CD4-positive, alpha-beta T cell treated with Interferon gamma for 1 hour (primary cell): Measurements from ENCODE around the gene PDCD5.
A peak's percentile ranks its signal among the peaks of the same experiment; 100 is the strongest.
"Not testable (repeated sequence)": the region's sequence is repeated elsewhere in the genome, so short reads cannot be mapped to it uniquely, and the experiment has no call there.

Experiments
- DNase-seq: peaks from one replicate; pipeline ENCODE4 v3.0.0-alpha.2; 2020

PDCD5 gene

DNA sequence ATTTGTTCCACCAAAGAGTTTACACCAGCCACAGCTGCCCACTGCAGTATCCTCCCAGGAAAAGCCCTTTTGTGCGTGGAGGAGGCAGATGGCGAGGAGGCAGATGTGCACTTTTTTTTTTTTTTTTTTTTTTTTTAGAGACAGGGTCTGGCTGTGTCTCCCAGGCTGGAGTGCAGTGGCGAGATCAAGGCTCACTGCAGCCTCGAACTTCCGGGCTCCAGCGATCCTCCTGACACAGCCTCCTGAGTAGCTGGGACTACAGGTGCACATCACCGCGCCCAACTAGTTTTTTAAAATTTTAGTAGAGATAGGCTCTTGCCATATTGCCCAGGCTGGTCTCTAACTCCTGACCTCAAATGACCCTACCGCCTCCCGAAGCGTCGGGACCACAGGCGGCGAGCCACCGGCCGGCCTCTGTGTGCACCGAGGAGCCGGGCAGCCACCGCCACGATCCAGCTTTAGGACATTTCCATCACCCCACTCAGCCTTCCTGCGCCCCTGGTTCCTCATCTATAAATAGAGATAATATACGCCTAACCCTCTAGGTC is 563 bp upstream of the PDCD5 start:
- DNase-seq: no peak

GRCh38 chr19:32581705-32582179 is 752 bp downstream of the PDCD5 start:
- no peak for DNase-seq

GRCh38 chr19:32587747-32588504 is 6.9 kb downstream of the PDCD5 start:
- not testable (repeated sequence) for DNase-seq

- DNase-seq: no peak
These were observed 13.0 kb downstream of the PDCD5 start for GRCh38 chr19:32594021-32594420.

DNA sequence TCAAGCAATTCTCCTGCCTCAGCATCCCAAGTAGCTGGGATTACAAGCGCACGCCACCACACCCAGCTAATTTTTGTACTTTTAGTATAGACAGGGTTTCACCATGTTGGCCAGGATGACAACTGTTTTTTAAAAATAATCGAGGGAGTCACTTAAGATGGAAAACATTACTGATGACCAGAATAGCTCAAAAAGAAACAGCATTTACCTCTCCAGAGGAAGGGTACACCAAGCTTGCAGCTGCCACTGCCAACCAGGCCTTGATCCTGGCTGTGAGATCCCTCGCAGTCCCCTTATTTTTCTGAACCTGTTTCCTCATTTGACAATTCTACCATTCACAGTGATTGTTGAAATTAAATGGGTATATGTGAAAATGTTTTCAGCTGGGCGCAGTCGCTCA is 14.5 kb downstream of the PDCD5 start:
- DNase-seq: no peak

GRCh38 chr19:32598022-32598421 is 17.0 kb downstream of the PDCD5 start:
- no peak for DNase-seq

DNA sequence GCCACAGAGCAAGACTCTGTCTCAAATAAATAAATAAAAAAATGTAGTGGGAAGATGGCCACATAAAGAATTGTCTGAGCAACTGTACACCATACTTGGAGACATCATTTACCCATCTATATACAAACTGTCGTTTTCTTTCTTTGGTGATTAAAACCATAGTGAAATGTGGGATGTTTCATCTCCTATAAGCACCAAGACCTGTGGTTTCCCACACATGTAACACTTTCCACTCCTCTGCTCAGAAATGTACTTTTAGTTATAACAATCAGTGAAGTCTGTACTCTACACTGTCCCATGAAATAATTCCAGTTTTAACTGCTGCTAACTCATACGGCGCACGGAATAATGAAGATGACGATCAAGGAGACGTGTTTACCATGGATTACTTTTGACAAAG is 18.3 kb downstream of the PDCD5 start:
- DNase-seq: no peak

DNA sequence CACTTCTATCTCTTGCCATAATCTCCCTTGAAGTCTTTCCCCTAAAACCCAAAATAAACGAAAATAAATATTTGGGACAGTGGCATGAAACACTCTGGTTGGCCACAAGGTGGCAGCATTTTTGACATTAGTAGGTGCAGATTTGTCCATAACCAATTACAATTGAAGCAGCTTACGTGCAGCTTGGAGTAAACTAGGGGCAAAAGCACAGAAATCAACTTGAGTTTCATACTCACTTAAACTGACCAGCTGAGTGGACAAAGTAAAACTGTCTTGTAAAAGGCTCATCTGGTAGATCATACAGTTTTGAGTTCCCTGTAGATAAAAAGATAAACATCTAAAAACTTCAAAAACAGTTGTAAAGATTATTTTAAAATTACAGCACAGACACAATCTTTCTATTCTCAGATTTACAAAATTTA is 18.8 kb downstream of the PDCD5 start:
- peak; percentile 13 for DNase-seq

- no peak for DNase-seq
These were observed 23.0 kb downstream of the PDCD5 start for GRCh38 chr19:32603961-32604360.

- DNase-seq: no peak
These were observed 24.6 kb downstream of the PDCD5 start for GRCh38 chr19:32605544-32605943.

DNA sequence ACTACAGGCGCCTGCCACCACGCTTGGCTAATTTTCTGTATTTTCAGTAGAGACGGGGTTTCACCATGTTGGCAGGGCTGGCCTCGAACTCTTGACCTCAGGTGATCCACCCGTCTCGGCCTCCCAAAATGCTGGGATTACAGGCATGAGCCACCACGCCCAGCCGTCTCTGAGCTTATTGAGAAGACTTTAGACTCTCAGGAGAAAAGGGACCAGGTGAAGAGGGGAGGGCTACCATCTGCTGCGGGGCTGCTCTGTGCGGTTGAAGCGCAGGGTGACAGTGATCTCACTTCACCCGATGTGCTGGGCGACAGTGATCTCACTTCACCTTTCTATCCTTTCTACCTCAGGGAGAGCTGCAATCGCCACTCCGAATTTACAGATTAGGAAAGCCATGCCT is 25.3 kb downstream of the PDCD5 start:
- no peak for DNase-seq

DNA sequence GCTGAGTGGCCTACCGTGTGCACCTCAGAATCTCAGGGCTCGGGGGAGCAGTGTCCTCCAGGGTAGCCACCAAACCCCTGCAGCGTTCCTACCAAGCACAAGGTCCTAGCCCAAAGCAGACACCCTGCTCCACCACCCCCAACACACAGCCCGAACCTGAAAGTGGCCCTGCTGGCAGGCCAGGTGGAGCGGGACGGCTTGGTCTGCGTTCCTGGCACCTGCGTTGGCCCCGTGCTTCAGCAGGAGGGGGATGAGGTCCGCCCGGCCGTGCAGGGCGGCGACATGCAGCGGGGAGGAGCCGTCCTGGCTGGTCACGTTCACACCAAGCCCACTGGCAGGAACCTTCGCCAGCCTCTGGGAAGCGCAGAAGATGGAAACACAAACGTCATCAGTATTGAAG is 26.5 kb downstream of the PDCD5 start:
- no peak for DNase-seq

- no peak for DNase-seq
These were observed 30.2 kb downstream of the PDCD5 start for GRCh38 chr19:32611161-32611560.

DNA sequence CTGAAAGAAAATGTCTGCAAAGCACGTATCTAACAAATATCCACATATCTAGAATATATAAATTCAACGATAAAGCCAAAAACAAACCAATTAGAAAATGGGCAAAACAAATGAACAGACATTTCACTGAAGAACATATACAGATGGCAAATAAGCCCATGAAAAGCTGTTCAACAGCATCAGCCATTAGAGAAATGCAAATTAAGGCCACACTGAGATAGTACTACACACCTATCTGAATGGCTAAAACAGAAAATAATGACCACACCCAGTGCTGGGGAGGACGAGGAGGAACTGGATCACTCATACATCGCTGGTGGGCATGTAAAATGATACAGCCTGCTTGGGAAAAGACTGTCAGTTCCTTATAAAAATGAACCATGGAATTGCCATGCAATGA is 32.0 kb downstream of the PDCD5 start:
- DNase-seq: no peak

DNA sequence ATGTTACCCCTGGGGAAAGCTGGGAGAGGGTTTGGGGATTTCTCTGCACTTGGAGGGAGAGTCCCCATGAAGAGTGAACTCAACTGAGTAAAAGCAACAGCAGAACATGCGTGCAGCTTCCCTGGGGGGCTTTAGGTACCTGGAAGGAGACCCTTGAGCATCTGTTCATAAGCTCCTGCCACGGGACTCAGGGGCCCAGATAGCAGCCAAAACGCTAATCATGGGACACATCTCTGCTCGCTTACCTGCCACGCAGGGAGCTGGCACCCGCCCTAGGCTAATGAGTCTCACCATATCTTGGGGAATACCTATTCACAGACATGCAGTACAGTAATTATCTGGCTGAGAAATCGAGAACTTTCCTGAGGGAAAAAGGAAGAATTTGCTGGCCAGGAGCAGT is 33.9 kb downstream of the PDCD5 start:
- no peak for DNase-seq

- no peak for DNase-seq
These were observed 34.6 kb downstream of the PDCD5 start for GRCh38 chr19:32615569-32615968.

DNA sequence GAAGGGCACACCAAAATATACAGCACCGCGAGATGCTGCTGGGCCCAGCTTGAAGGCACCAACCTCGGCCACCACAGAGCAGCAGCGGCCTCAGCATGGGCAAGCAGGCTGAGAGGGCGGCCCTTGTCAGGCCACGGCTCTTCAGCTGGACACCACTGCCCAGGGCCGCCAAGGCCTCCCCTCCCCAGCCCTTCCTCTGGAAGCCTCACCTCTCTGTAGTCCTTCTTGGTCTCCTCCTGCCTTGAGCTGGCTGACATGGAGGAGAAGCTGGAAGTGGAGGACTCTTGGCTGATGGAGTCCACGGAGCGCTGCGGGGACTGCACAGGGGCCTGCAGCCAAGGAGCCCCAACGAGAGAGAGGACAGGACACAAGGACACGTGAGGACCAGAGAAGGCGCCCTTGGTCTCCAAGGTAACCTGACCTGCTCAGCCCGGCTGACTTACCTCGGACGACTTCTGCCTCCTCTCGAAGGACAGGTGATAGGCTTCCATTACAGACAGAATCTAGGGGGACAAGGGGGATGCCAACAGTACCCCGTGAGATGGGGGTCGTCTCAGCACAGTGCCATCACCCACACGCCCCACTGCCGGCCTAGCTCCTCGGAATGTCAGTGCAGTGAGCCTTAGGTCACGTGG is 38.2 kb downstream of the PDCD5 start:
- no peak for DNase-seq

- DNase-seq: no peak
These were observed 41.0 kb downstream of the PDCD5 start for GRCh38 chr19:32622002-32622401.

GRCh38 chr19:32624410-32624809 is 43.4 kb downstream of the PDCD5 start:
- DNase-seq: no peak

GRCh38 chr19:32626969-32627368 is 46.0 kb downstream of the PDCD5 start:
- no peak for DNase-seq

DNA sequence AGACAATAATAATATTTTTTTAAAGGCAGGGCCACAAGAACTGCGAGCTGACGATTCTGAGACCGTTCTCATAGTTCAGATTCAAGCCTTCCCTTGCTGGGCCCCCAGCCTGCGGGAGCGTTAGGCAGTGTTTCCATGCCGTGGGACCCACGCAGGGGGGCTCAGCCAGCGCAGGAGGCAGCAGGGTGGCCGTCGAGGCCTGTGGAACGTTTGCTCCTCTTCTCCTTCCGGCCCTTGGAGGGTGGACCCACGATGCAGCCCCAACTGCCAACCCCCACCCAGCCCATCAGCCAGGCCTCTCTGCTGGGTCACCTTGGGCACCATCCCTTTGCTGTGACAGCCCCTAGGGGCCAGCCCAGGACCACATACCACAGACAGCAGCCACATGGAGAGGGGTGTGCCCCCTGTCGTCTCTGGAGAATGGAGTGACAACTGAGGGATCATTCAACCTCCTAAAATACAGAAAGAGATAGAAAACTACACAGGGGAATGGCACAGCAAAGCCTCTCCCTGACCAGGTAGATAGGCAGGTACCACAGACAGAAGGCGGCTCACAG is 46.8 kb downstream of the PDCD5 start:
- no peak for DNase-seq

- DNase-seq: no peak
These were observed 49.3 kb downstream of the PDCD5 start for GRCh38 chr19:32630338-32630737.

- DNase-seq: no peak
These were observed 50.4 kb downstream of the PDCD5 start for GRCh38 chr19:32631381-32631780.
